Progenitor cell of endocrine pancreas (in vitro differentiated cells): ENCODE results near the gene P2RX7. TPM values are rescaled to one million over a fixed set of nuclear protein-coding genes. Genes with fewer than 3 reads are reported as not detected.

ENCODE experiments used
- DNase-seq: peaks from one replicate; pipeline ENCODE4 v3.0.0; 2021; ENCODE audit warnings: low spot score; ENCODE audit not compliant: unreplicated experiment
- H3K27ac Mint-ChIP-seq: 2 replicates; pipeline ENCODE4 v1.8.0; 2021; ENCODE audit warnings: mild to moderate bottlenecking, moderate library complexity, mixed read lengths
- H3K27me3 Mint-ChIP-seq: 2 replicates; pipeline ENCODE4 v1.8.0; 2021; ENCODE audit warnings: mixed read lengths
- H3K36me3 Mint-ChIP-seq: 2 replicates; pipeline ENCODE4 v1.8.0; 2022; ENCODE audit warnings: mixed read lengths; ENCODE audit not compliant: insufficient read depth
- H3K4me1 Mint-ChIP-seq: 2 replicates; pipeline ENCODE4 v1.8.0; 2021; ENCODE audit warnings: low read depth, mixed read lengths
- H3K4me3 Mint-ChIP-seq: 2 replicates; pipeline ENCODE4 v1.8.0; 2021; ENCODE audit warnings: low read depth, mild to moderate bottlenecking, moderate library complexity, mixed read lengths
- H3K9me3 Mint-ChIP-seq: 2 replicates; pipeline ENCODE4 v1.8.0; 2021; ENCODE audit warnings: low read depth, mixed read lengths
- total RNA-seq: library from RNA; stranded (reverse); gene quantifications from 2 replicates; pipeline ENCODE4 v1.2.1, GENCODE V29; 2021
- TF ChIP-seq, protein P1 (sequence below): fragments of 200-600 bp; sonication (generic); IDR thresholded peaks from one replicate; pipeline ENCODE4 v1.5.0; 2021; ENCODE audit warnings: antibody characterized with exemption, mild to moderate bottlenecking; ENCODE audit not compliant: unreplicated experiment

P2RX7 gene
- total RNA-seq, 1 donor from 2014 or later, result not detected

DNA sequence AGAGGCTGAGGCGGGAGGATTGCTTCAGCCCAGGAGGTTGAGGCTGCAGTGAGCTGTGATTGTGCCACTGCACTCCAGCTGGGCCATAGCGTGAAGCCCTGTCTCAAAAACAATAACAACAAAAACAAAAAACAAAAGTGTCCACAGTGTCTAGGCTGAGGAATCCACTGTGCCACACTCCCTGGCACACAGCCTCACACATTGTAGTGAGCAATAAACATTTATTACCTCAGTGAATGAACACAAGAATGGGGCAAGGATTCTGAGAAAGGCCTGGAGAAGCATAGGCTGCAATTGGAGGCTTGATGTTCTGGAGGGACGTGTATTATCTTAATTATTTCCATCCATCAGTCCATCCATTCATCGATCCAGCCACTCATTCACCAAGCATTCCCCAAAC, 17.1 kb upstream of the P2RX7 start:
- H3K4me3 Mint-ChIP-seq, result no peak overlapping the region
- TF ChIP-seq, protein P1, sequence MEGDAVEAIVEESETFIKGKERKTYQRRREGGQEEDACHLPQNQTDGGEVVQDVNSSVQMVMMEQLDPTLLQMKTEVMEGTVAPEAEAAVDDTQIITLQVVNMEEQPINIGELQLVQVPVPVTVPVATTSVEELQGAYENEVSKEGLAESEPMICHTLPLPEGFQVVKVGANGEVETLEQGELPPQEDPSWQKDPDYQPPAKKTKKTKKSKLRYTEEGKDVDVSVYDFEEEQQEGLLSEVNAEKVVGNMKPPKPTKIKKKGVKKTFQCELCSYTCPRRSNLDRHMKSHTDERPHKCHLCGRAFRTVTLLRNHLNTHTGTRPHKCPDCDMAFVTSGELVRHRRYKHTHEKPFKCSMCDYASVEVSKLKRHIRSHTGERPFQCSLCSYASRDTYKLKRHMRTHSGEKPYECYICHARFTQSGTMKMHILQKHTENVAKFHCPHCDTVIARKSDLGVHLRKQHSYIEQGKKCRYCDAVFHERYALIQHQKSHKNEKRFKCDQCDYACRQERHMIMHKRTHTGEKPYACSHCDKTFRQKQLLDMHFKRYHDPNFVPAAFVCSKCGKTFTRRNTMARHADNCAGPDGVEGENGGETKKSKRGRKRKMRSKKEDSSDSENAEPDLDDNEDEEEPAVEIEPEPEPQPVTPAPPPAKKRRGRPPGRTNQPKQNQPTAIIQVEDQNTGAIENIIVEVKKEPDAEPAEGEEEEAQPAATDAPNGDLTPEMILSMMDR, result no peak
- no peaks in the 10 kb centered on the region for H3K36me3 Mint-ChIP-seq
- no peak for DNase-seq
- H3K9me3 Mint-ChIP-seq, result no peaks in the 10 kb centered on the region
- H3K27me3 Mint-ChIP-seq, result peaks cover 15% of the 10 kb centered on the region
- H3K27ac Mint-ChIP-seq, result no peak overlapping the region
- peaks cover 11% of the 10 kb centered on the region for H3K4me1 Mint-ChIP-seq

DNA sequence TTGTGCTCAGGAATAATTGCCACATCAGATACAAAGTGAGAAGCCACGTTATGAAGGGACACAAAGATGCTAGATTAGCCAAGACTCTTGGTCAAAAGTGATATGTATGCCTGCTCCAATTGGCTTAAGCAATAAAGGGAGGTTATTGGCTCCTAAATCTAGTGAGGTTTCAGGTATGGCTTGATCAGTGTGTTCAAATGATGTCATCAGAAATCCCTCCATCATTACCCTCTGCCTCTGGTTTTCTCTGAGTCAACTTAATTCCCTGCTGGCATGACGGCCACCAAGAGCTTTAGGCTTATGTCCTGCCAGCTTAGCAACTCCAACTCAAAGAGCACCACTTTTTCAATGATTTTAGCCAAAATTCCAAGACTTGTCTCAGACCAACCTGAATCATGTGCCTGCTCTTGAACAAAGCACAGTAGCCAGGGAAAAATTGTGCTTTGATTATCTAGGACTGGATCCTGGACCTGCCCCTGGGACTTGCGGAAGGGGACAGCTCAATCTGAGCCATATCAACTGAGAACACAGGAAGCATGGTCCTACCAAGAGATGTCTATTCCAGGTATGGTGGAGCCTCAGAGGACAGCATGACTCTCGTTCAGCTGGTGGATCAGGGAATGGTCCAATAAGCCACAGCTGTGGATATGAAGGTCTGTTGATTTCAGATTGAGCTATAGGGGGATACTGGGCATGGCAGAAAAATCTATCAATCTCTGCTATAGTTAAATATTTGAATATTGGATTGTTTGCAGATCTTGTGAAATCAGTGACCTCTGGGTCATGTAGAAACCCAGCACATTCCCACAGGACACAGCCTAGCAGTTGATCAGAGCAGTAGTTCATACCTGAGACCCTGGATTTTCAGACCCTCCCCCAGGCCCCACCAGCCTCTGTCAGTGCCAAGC, 16.1 kb upstream of the P2RX7 start:
- no peak for DNase-seq

DNA sequence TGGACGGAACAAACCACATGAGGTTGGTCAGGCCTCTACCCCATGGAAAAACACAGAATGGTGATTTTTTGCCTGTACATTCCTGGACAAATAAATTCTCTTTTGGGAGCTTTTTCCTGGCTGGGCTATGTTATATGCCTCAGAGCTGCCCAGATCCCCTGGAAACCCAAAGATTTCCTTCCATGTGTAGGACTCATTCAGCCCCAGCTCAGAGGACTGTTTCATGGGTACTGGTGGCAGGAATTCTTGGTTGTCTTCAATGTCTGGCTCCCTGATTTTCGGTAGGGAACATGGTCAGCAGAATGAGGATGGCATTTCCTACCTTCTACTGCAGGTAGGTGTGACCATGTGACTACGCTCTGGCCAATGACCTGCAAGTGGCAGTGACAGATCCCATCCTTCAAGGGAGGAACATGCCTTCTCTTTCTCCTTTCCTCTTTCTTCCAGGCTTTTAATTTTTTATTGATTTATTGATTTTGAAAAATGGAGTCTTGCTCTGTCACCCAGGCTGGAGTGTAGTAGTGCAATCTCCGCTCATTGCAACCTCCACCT, 15.4 kb upstream of the P2RX7 start:
- Mint-ChIP-seq H3K4me1 (peaks cover 11% of the 10 kb centered on the region), H3K27ac (no peak overlapping the region), H3K36me3 (no peaks in the 10 kb centered on the region), H3K4me3 (no peak overlapping the region), H3K27me3 (peaks cover 30% of the 10 kb centered on the region), H3K9me3 (no peaks in the 10 kb centered on the region)
- no peak for DNase-seq
- TF ChIP-seq, protein P1, result no peak

More for the DNA sequence above, 16.1 kb upstream of the P2RX7 start:
- Mint-ChIP-seq H3K4me1 (peaks cover 11% of the 10 kb centered on the region), H3K27me3 (peaks cover 25% of the 10 kb centered on the region), H3K4me3 (no peak overlapping the region), H3K36me3 (no peaks in the 10 kb centered on the region), H3K9me3 (no peaks in the 10 kb centered on the region), H3K27ac (no peak overlapping the region)
- TF ChIP-seq, protein P1, result no peak

DNA sequence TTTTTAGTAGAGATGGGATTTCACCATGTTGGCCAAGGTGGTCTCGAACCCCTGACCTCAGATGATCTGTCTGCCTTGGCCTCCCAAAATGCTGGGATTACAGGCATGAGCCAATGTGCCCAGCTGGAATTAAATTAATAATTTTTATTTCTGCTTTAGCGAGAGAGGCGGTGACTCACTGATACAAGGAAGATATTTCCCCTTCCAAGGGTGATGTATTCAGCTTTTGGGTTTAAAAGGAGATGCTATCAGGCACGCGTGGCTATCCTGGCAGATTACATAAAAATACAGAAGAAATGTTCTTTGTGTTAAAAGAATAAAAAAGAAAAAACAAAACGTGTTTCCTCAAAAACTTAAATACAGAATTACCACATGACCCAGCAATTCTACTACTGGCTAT, 12.4 kb upstream of the P2RX7 start:
- Mint-ChIP-seq H3K27me3 (peaks cover 36% of the 10 kb centered on the region), H3K9me3 (peaks cover 3% of the 10 kb centered on the region), H3K36me3 (no peaks in the 10 kb centered on the region), H3K27ac (no peak overlapping the region), H3K4me1 (peaks cover 11% of the 10 kb centered on the region), H3K4me3 (no peak overlapping the region)
- DNase-seq, result no peak
- TF ChIP-seq, protein P1, result no peak

DNA sequence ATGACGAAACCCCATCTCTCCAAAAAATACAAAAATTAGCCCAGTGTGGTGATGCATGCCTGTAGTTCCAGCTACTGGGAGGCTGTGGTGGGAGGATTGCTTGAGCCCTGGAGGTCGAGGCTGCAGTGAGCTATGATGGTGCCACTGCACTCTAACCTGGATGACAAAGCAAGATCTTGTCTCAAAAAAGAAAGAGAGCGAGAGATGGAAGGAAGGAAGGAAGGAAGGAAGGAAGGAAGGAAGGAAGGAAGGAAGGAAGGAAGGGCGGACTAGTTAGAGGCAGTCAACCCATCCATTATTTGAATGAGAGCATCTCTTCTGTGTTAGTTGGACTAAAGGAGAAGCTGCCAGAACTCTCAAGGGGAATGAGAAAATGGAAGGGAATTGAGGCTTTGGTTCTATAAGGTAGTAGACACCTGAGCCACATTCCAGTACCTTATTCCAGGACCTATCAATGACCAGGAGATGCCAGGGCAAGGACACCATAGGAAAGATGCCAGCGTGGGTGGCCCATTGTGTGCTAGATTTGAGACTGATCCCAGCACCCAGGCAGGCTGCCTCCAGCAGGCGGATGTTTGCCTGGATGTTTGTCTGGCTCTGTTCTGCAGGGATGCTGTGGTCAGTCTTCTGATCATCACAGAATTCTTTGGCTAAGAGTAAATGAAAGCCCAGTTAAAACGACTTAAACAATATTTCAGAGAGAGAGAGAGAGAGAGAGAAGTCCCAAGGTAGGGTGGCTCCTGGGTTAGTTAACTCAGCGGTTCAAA, 11.5 kb upstream of the P2RX7 start:
- no peak overlapping the region for H3K4me3 Mint-ChIP-seq
- no peak for DNase-seq
- H3K36me3 Mint-ChIP-seq, result no peaks in the 10 kb centered on the region
- H3K4me1 Mint-ChIP-seq, result peaks cover 11% of the 10 kb centered on the region
- no peak overlapping the region for H3K27ac Mint-ChIP-seq
- H3K9me3 Mint-ChIP-seq, result peaks cover 3% of the 10 kb centered on the region
- TF ChIP-seq, protein P1, result no peak
- H3K27me3 Mint-ChIP-seq, result peaks cover 40% of the 10 kb centered on the region
